ENCODE measurements around the gene TNFRSF17. TPM values are rescaled to one million over a fixed set of nuclear protein-coding genes. Genes with fewer than 3 reads are reported as not detected.
"Not testable (repeated sequence)": the region's sequence is repeated elsewhere in the genome, so short reads cannot be mapped to it uniquely, and the experiment has no call there.

Gene TNFRSF17
- total RNA-seq, 1 donor from 2014 or later, result not detected

DNA sequence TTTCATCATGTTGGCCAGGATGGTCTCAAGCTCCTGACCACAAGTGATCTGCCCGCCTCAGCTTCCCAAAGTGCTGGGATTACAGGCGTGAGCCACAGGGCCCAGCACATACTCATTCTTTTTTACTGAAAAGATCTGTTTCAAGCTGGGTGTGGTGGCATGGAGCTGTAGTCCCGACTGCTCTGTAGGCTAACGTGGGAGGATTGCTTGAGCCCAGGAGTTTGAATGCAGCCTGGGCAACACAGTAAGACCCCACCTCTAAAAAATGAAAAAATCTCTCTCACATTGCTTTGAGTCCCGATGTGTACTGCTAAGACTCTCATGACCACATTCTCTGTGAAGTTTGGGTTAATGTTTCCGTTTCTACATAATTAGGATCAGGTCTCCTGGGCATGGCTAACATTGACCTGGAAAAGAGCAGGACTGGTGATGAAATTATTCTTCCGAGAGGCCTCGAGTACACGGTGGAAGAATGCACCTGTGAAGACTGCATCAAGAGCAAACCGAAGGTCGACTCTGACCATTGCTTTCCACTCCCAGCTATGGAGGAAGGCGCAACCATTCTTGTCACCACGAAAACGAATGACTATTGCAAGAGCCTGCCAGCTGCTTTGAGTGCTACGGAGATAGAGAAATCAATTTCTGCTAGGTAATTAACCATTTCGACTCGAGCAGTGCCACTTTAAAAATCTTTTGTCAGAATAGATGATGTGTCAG is 2.3 kb downstream of the TNFRSF17 start:
- Histone ChIP-seq H3K4me3 (no peak overlapping the region), H3K4me1 (no peaks in the 10 kb centered on the region), H3K27me3 (no peaks in the 10 kb centered on the region), H3K27ac (no peak overlapping the region), H3K9me3 (no peaks in the 10 kb centered on the region), H3K36me3 (peaks cover 0 to 2% of the 10 kb centered on the region in 2 donors)
- TF ChIP-seq, protein P1, sequence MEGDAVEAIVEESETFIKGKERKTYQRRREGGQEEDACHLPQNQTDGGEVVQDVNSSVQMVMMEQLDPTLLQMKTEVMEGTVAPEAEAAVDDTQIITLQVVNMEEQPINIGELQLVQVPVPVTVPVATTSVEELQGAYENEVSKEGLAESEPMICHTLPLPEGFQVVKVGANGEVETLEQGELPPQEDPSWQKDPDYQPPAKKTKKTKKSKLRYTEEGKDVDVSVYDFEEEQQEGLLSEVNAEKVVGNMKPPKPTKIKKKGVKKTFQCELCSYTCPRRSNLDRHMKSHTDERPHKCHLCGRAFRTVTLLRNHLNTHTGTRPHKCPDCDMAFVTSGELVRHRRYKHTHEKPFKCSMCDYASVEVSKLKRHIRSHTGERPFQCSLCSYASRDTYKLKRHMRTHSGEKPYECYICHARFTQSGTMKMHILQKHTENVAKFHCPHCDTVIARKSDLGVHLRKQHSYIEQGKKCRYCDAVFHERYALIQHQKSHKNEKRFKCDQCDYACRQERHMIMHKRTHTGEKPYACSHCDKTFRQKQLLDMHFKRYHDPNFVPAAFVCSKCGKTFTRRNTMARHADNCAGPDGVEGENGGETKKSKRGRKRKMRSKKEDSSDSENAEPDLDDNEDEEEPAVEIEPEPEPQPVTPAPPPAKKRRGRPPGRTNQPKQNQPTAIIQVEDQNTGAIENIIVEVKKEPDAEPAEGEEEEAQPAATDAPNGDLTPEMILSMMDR (IDR thresholded peaks at IDR 0.05), result no peak
- no peak for TF ChIP-seq POLR2A (IDR thresholded peaks at IDR 0.05)
- TF ChIP-seq POLR2AphosphoS5 (IDR thresholded peaks at IDR 0.05; ENCODE audit: insufficient read depth in 1 of 2, low read depth in 1 of 2), result no peak
- intact Hi-C loops (cut with DNase I), result loop anchor here (10.0 kb wide), 1 partner anchor 1113 kb away; no protein-coding TSS in a partner anchor
- no peak for DNase-seq (ENCODE audit: extremely low spot score in 2 of 2)

DNA sequence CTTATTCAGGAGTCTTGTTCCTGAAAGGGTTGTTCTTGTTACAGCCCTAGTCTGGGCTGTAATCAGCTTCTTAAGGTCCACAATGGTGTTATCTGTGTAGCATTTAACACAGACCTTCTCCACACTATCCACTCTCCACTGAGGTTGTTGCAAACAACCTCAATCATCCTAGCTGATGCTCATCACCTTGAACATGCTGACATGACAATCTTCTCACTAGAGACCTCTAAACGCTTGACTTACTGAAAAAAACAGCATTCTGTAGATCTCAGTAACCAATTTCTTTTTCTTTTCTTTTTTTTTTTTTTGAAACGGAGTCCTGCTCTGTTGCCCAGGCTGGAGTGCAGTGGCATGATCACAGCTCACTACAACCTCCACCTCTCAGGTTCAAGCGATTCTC is 3.6 kb downstream of the TNFRSF17 start:
- TF ChIP-seq POLR2AphosphoS5 (IDR thresholded peaks at IDR 0.05; ENCODE audit: insufficient read depth in 1 of 2, low read depth in 1 of 2) (no peak), POLR2A (IDR thresholded peaks at IDR 0.05) (no peak)
- TF ChIP-seq, protein P1 (IDR thresholded peaks at IDR 0.05), result no peak
- intact Hi-C loops (cut with DNase I), result loop anchor here (10.0 kb wide), 1 partner anchor 1114 kb away; no protein-coding TSS in a partner anchor

DNA sequence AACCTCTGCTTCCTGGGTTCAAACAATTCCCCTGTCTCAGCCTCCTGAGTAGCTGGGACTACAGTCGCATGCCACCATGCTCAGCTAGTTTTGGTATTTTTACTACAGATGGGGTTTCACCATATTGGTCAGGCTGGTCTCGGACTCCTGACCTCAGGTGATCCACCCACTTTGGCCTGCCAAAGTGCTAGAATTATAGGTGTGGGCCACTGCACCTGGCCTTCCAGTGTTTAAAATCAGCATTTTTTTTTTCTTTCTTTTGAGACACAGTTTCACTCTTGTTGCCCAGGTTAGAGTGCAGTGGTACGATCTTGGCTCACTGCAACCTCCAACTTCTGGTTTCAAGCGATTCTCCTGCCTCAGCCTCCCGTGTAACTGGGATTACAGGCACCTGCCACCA is 5.3 kb downstream of the TNFRSF17 start:
- H3K27ac ChIP-seq; H3K27me3 ChIP-seq; H3K4me1 ChIP-seq; H3K36me3 ChIP-seq; H3K9me3 ChIP-seq; DNase-seq (ENCODE audit: extremely low spot score in 2 of 2); H3K4me3 ChIP-seq: not testable (repeated sequence)
- intact Hi-C loops (cut with DNase I), result loop anchor here (10.0 kb wide), 1 partner anchor 95 kb away; no protein-coding TSS in a partner anchor

More for the DNA sequence above, 3.6 kb downstream of the TNFRSF17 start:
- DNase-seq (ENCODE audit: extremely low spot score in 2 of 2), result no peak
- Histone ChIP-seq H3K4me1 (no peaks in the 10 kb centered on the region), H3K4me3 (no peak overlapping the region), H3K27ac (no peak overlapping the region), H3K36me3 (peaks cover 0 to 3% of the 10 kb centered on the region in 2 donors), H3K9me3 (no peaks in the 10 kb centered on the region), H3K27me3 (no peaks in the 10 kb centered on the region)

DNA sequence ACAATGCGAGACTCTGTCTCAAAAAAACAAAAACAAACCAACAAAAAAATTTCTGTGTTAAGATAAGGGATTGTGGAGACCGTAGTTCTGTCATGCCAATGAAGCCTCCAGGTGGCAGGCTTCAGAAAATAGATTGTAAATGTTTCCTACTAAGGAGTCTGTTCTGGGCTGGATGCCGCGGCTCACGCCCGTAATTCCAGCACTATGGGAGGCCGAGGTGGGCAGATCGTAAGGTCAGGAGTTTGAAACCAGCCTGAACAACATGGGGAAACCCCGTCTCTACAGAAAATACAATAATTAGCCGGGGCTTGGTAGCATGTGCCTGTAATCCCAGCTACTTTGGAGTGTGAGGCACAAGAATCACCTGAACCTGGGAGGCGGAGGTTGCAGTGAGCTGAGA is 7.1 kb downstream of the TNFRSF17 start:
- H3K27me3 ChIP-seq, result no peaks in the 10 kb centered on the region
- DNase-seq (ENCODE audit: extremely low spot score in 2 of 2), result no peak
- H3K4me1 ChIP-seq, result peaks cover 13% of the 10 kb centered on the region
- H3K27ac ChIP-seq, result no peak overlapping the region
- H3K9me3 ChIP-seq, result no peaks in the 10 kb centered on the region
- intact Hi-C loops (cut with DNase I), result loop anchor here (10.0 kb wide), 1 partner anchor 93 kb away; no protein-coding TSS in a partner anchor
- TF ChIP-seq POLR2A (IDR thresholded peaks at IDR 0.05) (no peak), POLR2AphosphoS5 (IDR thresholded peaks at IDR 0.05; ENCODE audit: insufficient read depth in 1 of 2, low read depth in 1 of 2) (no peak)
- TF ChIP-seq, protein P1 (IDR thresholded peaks at IDR 0.05), result no peak
- no peak overlapping the region for H3K4me3 ChIP-seq
- peaks cover 0 to 3% of the 10 kb centered on the region in 2 donors for H3K36me3 ChIP-seq

DNA sequence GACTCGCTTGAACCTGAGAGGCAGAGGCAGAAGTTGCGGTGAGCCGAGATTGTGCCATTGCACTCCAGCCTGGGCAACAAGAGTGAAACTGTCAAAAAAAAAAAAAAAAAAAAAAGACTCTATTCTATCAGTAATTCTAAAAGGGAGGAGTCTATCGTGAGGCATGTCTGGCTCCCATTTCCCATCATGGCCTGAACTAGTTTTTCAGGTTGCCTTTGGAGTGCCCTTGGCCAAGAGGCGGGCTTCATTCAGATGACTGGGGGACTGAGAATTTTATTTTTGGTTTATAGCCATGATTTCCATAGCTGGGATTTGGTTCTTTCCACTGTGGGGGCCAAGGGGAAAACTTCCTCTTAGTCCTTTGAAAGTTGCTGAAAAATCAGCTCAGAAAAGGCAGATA is 8.1 kb downstream of the TNFRSF17 start:
- Histone ChIP-seq H3K36me3 (peaks cover 0 to 3% of the 10 kb centered on the region in 2 donors), H3K27me3 (no peaks in the 10 kb centered on the region), H3K9me3 (no peaks in the 10 kb centered on the region), H3K27ac (no peak overlapping the region), H3K4me3 (no peak overlapping the region), H3K4me1 (peaks cover 22% of the 10 kb centered on the region)
- no peak for TF ChIP-seq POLR2A (IDR thresholded peaks at IDR 0.05)
- no peak for TF ChIP-seq POLR2AphosphoS5 (IDR thresholded peaks at IDR 0.05; ENCODE audit: insufficient read depth in 1 of 2, low read depth in 1 of 2)
- TF ChIP-seq, protein P1 (IDR thresholded peaks at IDR 0.05), result no peak
- no peak for DNase-seq (ENCODE audit: extremely low spot score in 2 of 2)
- intact Hi-C loops (cut with DNase I), result loop anchor here (10.0 kb wide), 1 partner anchor 92 kb away; no protein-coding TSS in a partner anchor
